Activated CD8-positive, alpha-beta memory T cell treated with anti-CD3 and anti-CD28 coated beads, Interleukin-2, amount 50 U/mL, for 1 hour (primary cell): Measurements from ENCODE around the gene CDS2.

Experiments
- DNase-seq: peaks from one replicate; pipeline ENCODE4 v3.0.0-alpha.2; 2020; ENCODE audit errors: extremely low read depth

Gene CDS2

DNA sequence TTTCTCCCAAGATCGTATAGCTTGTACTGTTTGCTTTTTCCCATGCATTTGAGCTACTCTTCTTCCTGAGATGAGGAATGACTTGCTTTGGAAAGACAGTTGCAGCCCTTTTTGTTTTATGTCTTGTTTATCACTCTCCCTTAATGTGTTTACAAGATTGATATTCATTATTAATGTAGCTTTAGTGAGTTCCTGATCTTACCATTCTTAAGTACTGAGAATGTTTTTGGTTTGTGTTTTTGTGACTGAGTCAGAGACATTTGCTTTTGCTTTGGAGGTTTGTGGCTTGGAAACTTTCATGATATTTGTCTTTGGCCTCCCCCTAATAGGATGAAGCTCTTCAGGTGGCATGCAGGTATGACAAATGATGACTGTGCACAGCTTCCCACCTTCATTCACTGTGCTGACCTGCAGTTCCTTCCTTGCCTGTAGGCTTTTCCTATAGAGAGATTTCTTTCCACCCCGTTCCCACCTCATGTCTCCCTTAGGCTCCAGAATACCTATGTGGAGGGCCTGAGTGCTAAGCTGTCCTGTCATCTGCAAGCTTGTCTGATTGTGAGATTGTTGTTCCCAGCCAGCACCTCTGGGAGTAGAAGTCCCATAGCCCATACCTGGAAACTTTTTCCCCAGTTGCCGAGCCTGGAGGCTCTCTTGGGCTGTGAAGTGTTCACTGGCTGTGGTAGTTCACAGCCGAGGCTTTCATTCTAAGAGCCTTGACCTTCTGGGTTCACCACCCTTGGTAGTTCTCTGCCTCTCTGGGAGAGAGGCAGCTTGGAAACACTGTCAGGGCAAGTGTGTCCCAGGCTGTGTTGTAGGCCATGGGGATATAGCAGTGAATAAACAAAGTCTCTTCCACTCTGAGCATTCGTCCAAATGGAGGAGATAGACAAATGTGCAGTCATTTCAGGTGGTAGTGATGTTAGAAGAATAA, 27.1 kb downstream of the CDS2 start:
- no peak for DNase-seq

DNA sequence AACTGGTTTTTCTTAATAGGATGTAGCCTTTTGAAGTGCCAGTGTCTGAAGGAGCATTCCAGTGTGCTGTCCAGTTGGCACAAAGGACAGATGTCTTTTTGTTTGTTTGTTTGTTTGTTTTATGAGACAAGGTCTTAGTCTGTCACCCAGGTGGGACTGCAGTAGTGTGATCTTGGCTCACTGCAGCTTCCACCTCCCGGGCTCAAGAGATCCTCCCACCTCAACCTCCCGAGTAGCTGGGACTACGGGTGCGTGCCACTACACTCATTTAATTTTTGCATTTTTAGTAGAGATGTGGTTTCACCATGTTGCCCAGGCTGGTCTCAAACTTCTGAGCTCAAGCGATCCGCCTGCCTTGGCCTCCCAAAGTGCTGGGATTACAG, 27.7 kb downstream of the CDS2 start:
- DNase-seq = no peak

DNA sequence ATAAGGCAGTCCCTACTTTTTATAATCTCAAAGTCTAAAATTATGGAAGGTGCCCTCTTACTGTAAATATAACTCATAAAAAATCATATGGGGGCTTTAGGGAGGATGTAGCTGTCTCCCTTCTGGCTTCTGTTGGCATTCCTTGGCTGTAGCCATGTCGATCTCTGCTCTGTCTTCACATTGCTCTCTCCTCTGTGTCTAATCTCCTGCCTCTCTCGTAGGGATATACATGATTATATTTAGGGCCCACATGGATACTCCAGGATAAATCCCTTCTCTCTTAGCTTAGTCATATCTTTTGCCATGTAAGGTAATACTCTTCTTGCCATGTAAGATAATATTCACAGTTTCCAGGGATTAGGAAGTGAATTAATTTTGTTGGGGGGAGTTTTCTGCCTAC, 28.6 kb downstream of the CDS2 start:
- DNase-seq = no peak

DNA sequence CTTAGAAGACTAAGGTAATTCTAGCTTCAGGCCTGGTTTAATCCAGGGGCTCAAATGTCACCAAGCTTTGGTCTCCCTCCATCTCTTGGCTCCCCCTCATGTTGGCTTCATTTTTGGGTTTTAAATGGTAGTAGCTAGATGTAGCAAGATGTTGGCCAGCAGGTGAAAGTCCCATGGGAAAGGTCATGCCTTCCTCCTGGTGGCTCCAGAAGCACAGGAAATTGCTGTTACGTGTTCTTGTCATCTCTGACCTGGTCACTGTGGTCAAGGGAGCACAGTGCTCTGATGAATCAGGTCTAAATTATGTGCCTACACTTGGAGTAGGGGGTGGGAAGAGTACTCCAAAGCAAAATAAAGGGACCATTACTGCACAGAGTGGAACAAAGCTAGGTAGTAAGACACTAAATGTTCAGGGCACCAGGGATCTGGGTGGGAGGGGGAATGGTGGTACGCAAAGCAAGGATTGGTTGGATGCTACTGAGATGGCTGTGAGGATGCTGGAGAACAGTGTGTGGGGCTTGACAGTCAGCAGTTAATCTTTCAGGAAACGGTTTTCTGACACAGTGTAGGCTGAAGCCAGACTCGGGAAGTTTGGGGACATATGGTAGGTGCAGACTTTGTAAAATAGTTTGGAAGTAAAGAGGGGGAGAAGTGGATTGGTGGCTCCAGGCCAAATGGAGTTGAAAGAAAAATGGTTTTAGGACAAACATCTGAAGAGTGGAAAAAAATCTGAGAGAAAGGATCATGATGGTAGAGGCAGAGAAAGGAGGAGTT, 30.1 kb downstream of the CDS2 start:
- DNase-seq = no peak

GRCh38 chr20:5159928-5160327, 33.1 kb downstream of the CDS2 start:
- DNase-seq = no peak

DNA sequence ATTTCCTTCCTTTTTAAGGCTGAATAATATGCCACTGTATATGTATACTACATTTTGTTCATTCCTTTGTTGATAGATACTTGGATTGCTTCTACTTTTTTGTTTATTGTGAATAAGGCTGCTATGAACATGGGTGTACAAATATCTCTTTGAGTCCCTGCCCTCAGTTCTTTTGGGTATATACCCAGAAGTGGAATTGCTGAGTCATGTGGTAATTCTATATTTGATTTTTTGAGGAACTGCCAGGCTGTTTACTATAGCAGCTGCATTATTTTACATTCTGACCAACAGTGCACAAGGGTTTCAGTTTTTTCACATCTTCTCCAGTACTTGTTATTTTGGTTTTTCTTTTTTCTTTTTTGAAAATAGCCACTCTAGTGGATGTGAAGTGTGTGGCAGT, 34.1 kb downstream of the CDS2 start:
- no peak for DNase-seq

GRCh38 chr20:5161536-5162164, 34.8 kb downstream of the CDS2 start:
- no peak for DNase-seq

DNA sequence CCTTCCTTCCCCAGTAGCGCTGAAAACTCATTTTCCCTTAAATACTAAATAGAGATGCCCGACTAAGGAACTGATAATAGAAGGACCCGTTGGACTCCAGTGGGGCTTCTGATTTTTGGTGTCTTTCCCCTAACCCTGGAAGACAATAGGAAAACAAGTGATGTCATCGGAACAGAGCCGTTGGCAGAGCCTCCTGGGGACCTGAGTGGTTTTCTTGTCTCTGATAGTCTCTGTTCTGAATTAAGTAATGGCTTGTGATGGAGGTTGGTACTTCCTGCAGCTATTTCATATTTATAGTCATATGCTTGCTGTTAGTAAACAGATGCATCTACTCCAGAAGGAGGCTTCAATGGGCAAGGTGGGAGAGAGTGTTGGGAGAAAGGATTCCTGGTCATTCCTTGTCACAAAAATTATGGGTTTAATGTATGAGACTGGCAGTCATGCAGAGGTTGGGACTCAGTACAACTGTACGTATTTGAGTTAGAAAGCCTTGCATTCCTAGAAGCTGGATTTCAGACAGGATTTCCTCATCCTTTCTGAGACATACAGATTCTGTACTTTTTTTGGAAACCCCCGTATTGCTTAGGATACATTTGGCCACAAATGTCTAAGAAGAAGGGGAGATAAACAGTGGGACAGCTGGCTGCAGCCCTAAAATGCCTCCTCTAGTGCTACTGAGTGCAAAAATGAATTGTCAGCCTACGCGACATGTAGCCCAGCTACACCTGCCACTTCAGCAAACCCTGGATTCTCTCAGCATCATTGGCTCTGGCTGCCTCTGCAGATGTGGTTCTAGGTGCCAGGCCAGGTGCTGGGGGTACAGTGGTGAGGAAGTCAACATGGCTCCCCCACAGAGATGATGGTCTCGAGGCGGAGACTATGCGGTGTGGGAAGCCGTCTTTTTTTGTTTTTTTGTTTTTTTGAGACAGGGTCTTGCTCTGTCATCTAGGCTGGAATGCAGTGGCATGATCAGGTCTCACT, 38.1 kb downstream of the CDS2 start:
- no peak for DNase-seq

GRCh38 chr20:5168651-5169396, 42.0 kb downstream of the CDS2 start:
- DNase-seq = no peak

- no peak for DNase-seq
These were observed 43.5 kb downstream of the CDS2 start for GRCh38 chr20:5170341-5170740.

- no peak for DNase-seq
These were observed 44.4 kb downstream of the CDS2 start for GRCh38 chr20:5171064-5171789.

DNA sequence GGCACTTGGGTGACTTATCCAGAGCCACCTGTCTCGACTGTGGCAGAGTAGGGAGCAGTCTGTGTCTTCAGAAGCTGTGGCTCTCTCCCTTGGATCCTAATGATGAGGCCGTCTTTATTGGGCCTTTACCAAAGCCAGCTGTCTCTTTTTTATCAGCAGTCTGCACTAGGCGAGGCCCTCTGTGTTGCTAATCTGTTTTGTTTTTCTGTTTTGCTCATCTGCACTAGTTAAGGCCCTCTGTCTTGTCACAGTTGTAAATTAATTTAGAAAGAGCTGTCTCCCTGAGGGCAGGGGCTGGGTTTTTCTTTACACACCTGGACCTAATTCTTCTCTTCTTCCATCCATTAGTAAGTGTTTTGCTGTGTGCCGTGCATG, 45.0 kb downstream of the CDS2 start:
- DNase-seq = no peak

DNA sequence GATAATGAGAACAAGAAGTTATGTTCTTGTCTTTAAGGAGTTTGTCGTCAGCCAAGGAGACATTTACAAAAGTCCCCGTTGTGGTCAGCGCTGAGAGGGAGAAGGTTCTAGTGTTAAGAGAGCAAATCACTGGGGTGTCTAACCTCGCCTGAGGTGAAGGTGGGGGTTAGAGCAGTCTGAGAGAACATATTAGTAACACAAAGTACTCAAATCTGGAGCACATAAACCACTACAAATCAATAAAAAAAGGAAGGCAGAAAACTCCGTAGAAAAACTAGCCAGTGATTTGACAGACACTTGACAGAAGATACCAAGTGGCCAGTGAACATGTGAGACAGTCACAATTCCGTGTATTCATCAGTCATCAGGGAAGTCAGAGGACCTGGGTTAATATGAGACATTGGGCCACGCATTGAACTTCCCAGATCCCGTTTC, 45.4 kb downstream of the CDS2 start:
- DNase-seq = no peak

- DNase-seq = no peak
These were observed 46.2 kb downstream of the CDS2 start for GRCh38 chr20:5172903-5173463.

- no peak for DNase-seq
These were observed 46.9 kb downstream of the CDS2 start for GRCh38 chr20:5173751-5174150.

DNA sequence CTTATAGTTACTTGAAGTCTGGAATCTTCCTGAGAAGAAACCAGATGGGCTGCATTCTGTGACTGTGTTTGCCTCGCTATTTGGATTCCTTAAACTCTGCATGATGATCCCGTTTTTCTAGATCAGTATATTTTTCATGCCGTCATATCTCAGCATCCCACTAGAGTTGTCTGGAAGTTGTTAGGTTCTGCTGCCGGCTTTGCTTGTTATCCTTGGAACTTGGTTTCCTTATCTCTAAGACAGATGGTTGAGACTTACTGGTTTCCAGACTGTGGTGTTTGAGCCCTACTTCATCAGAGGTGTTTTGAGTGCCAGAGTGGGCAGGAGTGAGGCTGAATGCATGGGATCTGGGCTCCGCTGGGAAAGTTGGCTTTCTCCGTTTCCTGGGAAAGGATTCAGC, 50.3 kb downstream of the CDS2 start:
- DNase-seq = no peak

DNA sequence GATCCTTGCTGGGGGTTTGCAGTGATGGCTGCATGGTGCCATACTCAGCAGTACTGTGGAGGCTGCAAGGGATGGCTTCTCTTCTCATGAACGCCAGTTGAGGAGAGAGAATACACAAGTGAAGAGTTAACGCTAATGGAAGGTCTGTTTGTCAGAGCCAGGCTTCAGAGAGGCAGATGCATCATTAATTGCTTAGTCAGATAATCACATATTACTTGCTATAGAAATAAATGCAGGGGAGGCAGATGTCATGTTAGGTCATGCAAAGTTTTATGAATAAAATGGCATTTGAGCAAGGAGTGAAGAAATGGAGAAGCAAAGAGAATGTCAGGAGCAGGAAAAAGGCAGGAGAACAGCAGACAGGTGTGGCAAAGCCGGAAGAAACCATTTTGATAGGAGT, 51.2 kb downstream of the CDS2 start:
- DNase-seq = no peak

GRCh38 chr20:5180421-5180820, 53.6 kb downstream of the CDS2 start:
- no peak for DNase-seq

GRCh38 chr20:5180933-5181332, 54.1 kb downstream of the CDS2 start:
- DNase-seq = no peak

- DNase-seq = no peak
These were observed 54.7 kb downstream of the CDS2 start for GRCh38 chr20:5181492-5181891.
